NB4 (cell line): ENCODE measurements around the gene ABCG4.

ENCODE experiments used
- DNase-seq: peaks from one replicate; pipeline ENCODE4 v3.0.0; 2010; ENCODE audit warnings: low read depth
- H3K4me3 ChIP-seq: one replicate; pipeline ENCODE4 v1.5.1; 2011; ENCODE audit warnings: mild to moderate bottlenecking, low read depth, low read length, moderate library complexity
- CTCF ChIP-seq: IDR thresholded peaks from one replicate; pipeline ENCODE4 v1.5.1; 2012; ENCODE audit warnings: low read depth, low read length
- MAX ChIP-seq: IDR thresholded peaks from 2 replicates; pipeline ENCODE4 v1.6.1; 2011; ENCODE audit warnings: low read depth, low read length
- MYC ChIP-seq: IDR thresholded peaks from 2 replicates; pipeline ENCODE4 v1.6.1; 2011; ENCODE audit warnings: low read depth, low read length
- POLR2A ChIP-seq: IDR thresholded peaks from 2 replicates; pipeline ENCODE4 v1.6.1; 2011; ENCODE audit warnings: mild to moderate bottlenecking; ENCODE audit not compliant: insufficient read length; ENCODE audit errors: extremely low read depth

The ABCG4 gene

GRCh38 chr11:119185981-119186634, 37.3 kb downstream of the ABCG4 start:
- no peak for TF ChIP-seq MAX
- TF ChIP-seq POLR2A = no peak
- no peak for TF ChIP-seq MYC
- no peak for TF ChIP-seq CTCF
- DNase-seq = no peak
- no peak overlapping the region for H3K4me3 ChIP-seq

GRCh38 chr11:119187123-119187892, 38.5 kb downstream of the ABCG4 start:
- no peak for DNase-seq
- no peak overlapping the region for H3K4me3 ChIP-seq
- TF ChIP-seq POLR2A = no peak
- TF ChIP-seq MAX = no peak
- no peak for TF ChIP-seq MYC
- no peak for TF ChIP-seq CTCF

- TF ChIP-seq CTCF (no peak), MAX (no peak), MYC (no peak), POLR2A (no peak)
- no peak for DNase-seq
- no peak overlapping the region for H3K4me3 ChIP-seq
Observed at GRCh38 chr11:119188067-119188466, 39.2 kb downstream of the ABCG4 start.

- no peak for TF ChIP-seq MAX
- no peak for TF ChIP-seq CTCF
- no peak for TF ChIP-seq POLR2A
- no peak for TF ChIP-seq MYC
- no peak for DNase-seq
- H3K4me3 ChIP-seq = no peak overlapping the region
Observed at GRCh38 chr11:119188887-119189286, 40.0 kb downstream of the ABCG4 start.

GRCh38 chr11:119189393-119189792, 40.5 kb downstream of the ABCG4 start:
- DNase-seq = no peak
- H3K4me3 ChIP-seq = no peak overlapping the region
- TF ChIP-seq POLR2A = no peak
- no peak for TF ChIP-seq MYC
- TF ChIP-seq CTCF = no peak
- no peak for TF ChIP-seq MAX
